GM19351 (cell line): ENCODE results near the gene TFPI.
A peak's percentile ranks its signal among the peaks of the same experiment; 100 is the strongest.
"Not testable (repeated sequence)": the region's sequence is repeated elsewhere in the genome, so short reads cannot be mapped to it uniquely, and the experiment has no call there.

Experiments
- ATAC-seq: cut with Tn5 transposase; IDR thresholded peaks from one replicate; pipeline ENCODE4 v1.9.1; 2021; ENCODE audit warnings: mild to moderate bottlenecking, moderate library complexity; ENCODE audit not compliant: unreplicated experiment

The TFPI gene

GRCh38 chr2:187554011-187554703 is at the start of gene TFPI:
Gene TFPI (minus strand): TSS chr2:187554435. CDS start chr2:187503768, 50,667 bp downstream.
- ATAC-seq, result no peak

DNA sequence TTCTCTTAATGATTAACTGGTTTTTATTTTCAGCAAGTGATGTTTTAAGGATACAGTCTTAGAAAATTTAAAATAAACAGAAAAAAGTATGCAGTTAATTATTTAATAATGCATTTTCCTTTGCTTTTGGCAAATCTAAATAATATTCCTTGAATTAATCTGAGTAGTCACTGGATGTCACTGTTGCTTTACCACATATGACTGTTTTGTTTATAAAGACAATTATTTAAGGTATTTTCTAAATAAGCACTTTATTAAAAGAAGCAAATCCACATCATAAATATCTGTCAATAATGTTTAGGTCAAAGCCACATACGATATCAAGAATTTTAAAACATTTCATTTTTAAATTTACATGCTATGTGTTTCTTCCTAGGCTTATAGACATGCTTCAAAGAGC is 40.6 kb upstream of the TFPI start:
- no peak for ATAC-seq

DNA sequence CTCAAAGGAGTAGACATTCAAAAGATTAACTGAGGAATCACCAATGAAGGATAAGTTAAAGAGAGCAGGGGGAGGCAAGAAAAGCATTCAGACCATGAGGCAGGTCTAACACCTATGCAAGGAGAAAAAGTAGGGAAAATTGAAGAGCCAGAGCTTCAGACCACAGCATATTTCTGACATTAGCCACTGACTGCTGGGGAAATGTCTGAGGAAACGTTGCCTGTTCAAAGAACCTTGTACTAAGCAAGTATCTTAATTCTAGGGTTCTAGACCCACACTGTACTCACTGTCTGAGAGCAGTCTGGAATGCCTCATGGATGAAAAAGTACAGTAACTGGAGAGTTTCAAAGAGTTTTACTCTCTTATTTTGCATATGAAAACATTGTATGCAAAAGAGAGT is 39.5 kb upstream of the TFPI start:
- no peak for ATAC-seq

DNA sequence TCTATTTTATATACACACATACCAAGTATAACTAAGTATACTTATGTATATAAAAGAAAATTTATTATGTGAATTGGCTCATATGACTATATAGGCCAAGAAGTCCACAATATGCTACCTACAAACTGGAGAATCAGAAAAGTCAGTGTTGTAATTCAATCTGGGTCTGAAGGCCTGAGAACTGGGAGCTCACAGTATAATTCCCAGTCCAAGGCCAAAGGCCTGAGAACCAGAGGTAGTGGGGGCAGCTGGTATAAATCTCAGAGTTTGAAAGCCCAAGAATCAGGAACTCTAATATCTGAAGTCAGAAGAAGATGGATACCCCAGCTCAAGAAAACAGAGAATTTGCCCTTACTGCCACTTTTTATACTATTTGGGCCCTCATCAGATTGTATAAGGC is 38.9 kb upstream of the TFPI start:
- ATAC-seq, result no peak

DNA sequence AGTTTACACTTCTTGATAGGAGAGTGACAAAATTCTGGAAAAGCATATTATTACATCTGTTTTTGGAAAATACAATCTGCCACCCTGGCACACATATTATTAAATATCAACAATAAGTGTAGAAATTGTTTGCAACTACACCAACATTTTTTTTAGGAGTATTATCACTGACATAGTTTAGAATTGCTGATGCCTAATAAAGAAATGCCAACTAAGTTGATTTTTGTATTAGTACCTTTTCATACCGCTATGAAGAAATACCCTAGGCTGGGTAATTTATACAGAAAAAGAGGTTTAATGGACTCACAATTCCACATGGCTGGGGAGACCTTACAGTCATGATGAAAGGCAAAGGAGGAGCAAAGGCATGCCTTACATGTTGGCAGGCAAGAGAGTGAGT is 35.9 kb upstream of the TFPI start:
- no peak for ATAC-seq

- ATAC-seq, result peak; percentile 81
These were observed 31.9 kb upstream of the TFPI start for GRCh38 chr2:187586011-187586641.

DNA sequence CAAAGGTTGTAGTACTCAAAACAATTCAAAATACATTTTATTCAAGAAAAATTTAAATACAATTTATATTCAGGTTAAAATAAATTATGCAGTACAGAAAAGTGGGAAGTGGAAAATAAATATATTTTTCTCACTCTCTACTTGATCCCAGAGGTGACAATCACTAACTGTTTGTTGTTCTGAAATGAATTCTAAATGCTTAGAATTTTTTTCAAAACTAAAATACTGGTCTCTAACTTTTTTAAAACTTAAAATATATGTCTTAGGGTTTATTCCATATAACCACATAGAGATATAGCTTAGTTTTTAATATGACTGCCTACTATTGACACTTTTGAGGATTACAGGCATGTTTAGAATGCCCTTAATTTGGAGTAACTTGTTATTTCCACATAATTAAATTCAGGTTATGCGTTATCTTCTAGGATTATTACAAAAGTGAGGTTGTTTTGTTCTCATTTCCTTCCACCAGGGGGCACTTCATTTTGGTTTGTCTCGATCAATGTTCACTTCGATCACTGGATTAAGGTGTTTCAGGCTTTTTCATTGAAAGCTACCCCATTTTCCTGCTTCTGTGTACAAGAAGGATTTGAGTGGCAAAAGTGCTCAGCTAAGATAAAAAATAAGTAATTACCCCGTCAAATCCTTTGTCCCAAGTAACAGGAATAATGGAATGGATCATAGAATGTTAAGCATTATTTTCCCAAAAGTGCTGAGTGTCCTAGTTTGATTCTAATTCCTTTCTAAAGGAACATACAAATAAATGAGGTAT is 27.1 kb upstream of the TFPI start:
- peak; percentile 60 for ATAC-seq

- ATAC-seq, result peak; percentile 61
These were observed 26.4 kb upstream of the TFPI start for GRCh38 chr2:187580462-187581124.

- ATAC-seq, result no peak
These were observed 23.1 kb upstream of the TFPI start for GRCh38 chr2:187577310-187577709.

DNA sequence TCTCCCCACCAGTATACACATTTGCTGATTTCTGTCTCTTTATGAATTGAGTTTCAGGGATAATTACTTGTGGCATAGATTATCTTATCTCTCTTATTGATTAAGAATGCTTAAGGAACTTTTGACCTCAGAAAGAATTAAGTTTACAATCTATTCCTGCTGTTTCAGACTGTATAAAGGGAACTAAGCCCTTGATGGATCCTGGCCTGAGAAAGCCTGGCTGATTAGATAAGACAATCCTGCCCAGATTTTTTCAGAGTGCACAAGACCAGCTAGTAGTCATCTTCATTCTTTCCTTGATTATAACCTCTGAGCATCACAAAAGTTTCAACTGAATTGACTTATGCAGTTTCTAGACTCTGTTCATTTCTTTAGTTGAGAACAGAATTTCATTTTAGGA is 22.7 kb upstream of the TFPI start:
- no peak for ATAC-seq

DNA sequence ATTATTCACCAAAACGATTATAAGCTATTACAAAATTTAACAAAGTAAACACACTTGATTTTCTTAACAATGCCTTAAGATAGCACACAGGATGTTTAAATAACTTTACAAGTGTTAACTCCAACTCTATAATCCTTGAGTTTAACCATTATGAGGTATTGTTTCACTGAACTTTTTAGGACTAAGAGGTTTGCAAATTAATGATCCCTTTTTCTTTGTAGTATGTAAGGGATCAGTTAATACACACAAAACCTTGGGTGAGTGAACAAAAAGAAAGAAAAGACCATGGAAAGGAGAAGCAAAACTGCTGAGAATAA is 21.5 kb upstream of the TFPI start:
- ATAC-seq, result no peak

DNA sequence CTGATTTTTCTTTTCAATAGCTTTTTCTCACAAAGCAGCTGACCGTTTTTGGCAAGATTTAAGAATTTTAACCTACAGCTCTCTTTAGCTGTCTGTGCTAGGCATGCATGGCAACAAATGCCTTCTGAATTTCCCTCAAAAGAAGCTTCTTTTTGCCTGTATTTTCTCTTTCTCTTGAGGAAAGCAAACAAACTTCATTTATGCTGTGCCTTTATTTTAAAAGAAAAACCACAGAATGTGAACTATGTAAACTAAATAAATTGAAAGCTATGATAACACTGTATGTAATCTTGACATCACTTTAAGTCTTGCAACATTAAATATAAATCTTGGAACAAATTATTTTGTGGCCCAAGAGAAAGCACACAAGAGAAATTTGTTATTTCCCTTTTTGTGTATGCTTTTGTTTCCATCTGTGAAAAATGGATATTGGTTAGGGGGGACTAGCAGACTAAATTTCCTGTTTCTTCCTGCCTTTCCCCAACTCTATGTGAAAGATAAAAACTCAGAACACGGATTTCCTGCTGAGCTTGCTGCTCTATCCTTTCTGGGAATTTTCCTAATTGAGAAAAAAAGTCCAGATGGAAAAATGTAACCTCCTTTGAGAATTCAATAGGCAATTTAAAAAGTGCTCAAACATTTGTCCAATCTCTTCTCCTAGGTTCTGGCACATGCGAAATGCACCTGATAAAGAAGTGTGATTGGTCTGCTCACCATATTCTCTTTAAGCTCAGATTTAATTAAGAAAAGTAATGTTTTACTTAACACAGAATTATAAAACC is 20.9 kb upstream of the TFPI start:
- ATAC-seq, result no peak

DNA sequence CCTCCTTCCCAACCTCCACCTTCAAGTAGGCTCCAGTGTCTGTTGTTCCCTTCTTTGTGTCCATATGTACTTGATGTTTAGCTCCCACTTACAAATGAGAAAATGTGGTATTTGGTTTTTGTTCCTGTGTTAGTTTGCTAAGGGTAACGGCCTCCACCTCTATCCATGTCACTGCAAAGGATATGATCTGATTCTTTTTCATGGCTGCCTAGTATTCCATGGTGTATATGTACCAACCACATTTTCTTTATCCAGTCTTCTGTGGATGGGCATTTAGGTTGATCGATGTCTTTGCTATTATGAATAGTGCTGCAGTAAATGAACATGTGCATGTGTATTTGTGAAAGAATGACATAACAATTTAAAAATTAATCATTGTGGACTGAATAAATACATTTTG is 19.5 kb upstream of the TFPI start:
- ATAC-seq, result no peak

DNA sequence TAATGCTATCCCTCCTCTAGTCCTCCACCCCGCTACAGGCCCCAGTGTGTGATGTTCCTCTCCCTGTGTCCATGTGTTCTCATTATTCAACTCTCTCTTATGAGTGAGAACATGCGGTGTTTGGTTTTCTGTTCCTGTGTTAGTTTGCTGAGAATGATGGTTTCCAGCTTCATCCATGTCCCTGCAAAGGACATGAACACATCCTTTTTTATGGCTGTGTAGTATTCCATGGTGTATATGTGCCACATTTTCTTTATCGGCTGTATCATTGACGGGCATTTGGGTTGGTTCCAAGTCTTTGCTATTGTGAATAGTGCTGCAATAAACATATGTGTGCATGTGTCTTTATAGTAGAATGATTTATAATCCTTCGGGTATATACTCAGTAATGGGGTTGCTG is 17.8 kb upstream of the TFPI start:
- not testable (repeated sequence) for ATAC-seq

DNA sequence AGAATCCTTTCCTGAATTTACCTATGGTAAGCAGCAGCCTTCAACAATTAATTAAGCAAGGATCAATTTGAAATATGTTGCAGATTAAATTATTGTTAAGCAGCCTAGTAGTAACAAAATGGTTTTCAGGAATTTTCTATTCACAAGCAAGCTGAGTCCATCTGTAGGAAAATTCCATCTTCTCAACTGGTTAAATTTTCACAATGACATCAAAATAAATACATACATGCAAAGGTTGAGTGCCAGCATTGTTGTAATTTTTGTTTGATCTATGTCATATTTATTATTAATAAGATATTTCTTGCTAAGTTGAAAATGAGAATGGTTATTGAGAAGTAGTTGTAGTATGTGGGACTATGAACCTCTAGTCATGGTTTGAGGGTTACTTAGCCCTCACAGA is 15.3 kb upstream of the TFPI start:
- ATAC-seq, result no peak

- ATAC-seq, result no peak
These were observed 14.8 kb upstream of the TFPI start for GRCh38 chr2:187569042-187569441.

DNA sequence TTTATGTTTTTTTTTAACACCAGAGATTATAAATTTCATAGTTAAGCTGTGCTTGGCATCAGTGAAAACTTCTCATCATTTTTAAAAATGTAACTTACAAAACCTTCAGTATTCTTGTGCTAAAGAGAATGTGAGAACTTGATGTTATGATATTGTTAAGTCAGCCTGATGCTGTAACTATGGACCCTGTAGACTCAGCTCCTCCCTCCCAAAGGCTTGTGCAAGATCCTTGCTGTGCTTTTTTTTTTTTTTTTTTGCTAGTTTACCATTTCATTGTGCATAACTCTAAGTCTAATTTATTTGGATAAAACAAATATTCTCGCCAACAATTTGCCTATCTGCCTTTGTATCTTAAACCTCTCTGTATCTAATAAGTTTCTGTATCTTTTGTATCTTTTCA is 12.9 kb upstream of the TFPI start:
- ATAC-seq, result no peak

DNA sequence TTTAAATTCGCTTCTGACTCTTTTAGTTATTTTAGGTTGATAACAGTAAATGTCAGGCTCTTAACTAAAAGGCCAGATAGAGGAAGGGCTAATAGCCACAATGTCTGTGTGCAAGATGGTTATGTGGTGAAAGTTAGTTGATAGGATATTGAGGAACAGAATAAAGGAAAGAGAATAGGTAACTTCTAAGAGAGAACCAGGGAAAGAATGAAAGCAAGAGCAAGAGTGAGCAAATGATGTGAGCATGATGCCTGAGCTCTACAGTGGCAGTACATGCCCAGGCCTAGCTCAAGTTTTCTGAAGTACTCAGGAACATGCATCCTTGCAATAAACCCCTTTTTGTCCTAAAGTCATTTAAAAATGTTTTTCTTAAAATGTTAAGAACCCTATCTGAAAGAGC is 12.5 kb upstream of the TFPI start:
- ATAC-seq, result no peak

DNA sequence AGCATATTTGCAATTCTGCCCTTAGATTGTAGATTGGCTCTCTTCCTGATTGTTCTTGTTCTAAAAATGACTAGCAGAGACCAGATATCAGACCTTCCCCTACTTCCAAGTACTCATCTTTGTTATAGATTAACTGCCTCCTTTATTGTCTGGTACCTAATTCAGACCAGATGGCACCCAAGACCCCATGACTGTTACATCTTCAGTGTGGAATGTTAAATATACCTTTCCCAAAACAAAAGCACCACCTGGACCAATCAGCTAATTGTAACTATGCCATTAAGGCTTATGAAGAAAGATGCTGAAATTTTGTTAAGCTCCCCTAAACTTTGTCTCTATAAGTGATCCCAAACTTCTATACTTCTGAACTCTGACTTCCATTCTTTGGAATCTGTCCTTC is 12.0 kb upstream of the TFPI start:
- no peak for ATAC-seq

DNA sequence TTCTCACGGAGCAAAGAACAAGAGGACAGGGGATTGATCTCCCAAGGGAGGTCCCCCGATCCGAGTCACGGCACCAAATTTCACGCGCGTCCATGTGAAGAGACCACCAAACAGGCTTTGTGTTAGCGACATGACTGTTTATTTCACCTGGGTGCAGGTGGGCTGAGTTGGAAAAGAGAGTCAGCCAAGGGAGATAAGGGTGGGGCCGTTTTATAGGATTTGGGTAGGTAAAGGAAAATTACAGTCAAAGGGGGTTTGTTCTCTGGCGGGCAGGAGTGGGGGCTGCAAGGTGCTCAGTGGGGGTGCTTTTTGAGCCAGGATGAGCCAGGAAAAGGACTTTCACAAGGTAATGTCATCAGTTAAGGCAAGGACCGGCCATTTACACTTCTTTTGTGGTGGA is 11.4 kb upstream of the TFPI start:
- not testable (repeated sequence) for ATAC-seq

- ATAC-seq, result not testable (repeated sequence)
These were observed 2.3 kb upstream of the TFPI start for GRCh38 chr2:187556493-187556892.
